Measurements from ENCODE around the gene RFLNA.

RFLNA gene

GRCh38 chr12:124267205-124267778 lies 27.6 kb upstream of the RFLNA start:
- H3K27ac ChIP-seq (ENCODE audit: low read depth, low read length) = no peak overlapping the region
- peaks cover 0 to 4% of the 10 kb centered on the region in 2 donors for H3K27me3 ChIP-seq (ENCODE audit: control insufficient read depth in 1 of 2, insufficient read depth in 2 of 2, low read length in 2 of 2)
- H3K36me3 ChIP-seq (ENCODE audit: insufficient read depth, low read length) = no peaks in the 10 kb centered on the region

DNA sequence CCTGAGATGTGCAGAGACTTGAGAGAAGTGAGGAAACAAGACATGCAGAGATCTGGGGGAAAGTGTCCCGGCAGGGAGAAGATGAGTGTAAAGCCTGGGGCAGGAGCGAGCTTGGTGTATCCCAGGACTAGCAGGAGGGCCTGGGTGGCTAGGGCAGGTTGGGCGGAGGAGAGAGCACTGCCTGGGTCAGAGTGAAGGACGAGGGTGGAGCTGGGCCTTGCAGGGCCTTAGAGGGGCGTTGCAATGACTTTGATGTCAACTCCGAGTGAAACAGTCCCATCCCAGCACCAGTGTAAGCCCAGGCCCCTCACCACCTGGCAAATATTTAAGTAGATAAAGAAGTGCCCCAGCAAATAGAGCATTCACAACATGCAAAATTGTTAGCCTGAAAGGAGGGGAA lies 24.2 kb upstream of the RFLNA start:
- H3K4me1 ChIP-seq (ENCODE audit: insufficient read depth, low read length) = no peaks in the 10 kb centered on the region
- H3K27me3 ChIP-seq (ENCODE audit: control insufficient read depth in 1 of 2, insufficient read depth in 2 of 2, low read length in 2 of 2) = no peaks in the 10 kb centered on the region
- H3K4me3 ChIP-seq (ENCODE audit: low read depth in 1 of 2, low read length in 2 of 2) = no peak overlapping the region
- no peak overlapping the region for H3K9ac ChIP-seq (ENCODE audit: low read length)
- H3K36me3 ChIP-seq (ENCODE audit: insufficient read depth, low read length) = no peaks in the 10 kb centered on the region
- no peaks in the 10 kb centered on the region for H3K9me3 ChIP-seq (ENCODE audit: low read length)
- no peak overlapping the region for H3K27ac ChIP-seq (ENCODE audit: low read depth, low read length)

More at GRCh38 chr12:124267205-124267778, 27.6 kb upstream of the RFLNA start:
- Histone ChIP-seq H3K9me3 (ENCODE audit: low read length) (no peaks in the 10 kb centered on the region), H3K4me3 (ENCODE audit: low read depth in 1 of 2, low read length in 2 of 2) (no peak overlapping the region), H3K4me1 (ENCODE audit: insufficient read depth, low read length) (no peaks in the 10 kb centered on the region), H3K9ac (ENCODE audit: low read length) (no peak overlapping the region)

- no peak overlapping the region for H3K9ac ChIP-seq (ENCODE audit: low read length)
- H3K4me1 ChIP-seq (ENCODE audit: insufficient read depth, low read length) = no peaks in the 10 kb centered on the region
- no peaks in the 10 kb centered on the region for H3K9me3 ChIP-seq (ENCODE audit: low read length)
- H3K27me3 ChIP-seq (ENCODE audit: control insufficient read depth in 1 of 2, insufficient read depth in 2 of 2, low read length in 2 of 2) = peaks cover 0 to 9% of the 10 kb centered on the region in 2 donors
- no peak overlapping the region for H3K27ac ChIP-seq (ENCODE audit: low read depth, low read length)
- H3K4me3 ChIP-seq (ENCODE audit: low read depth in 1 of 2, low read length in 2 of 2) = no peak overlapping the region
- no peaks in the 10 kb centered on the region for H3K36me3 ChIP-seq (ENCODE audit: insufficient read depth, low read length)
Observed at GRCh38 chr12:124273630-124274029, 21.3 kb upstream of the RFLNA start.

- Histone ChIP-seq H3K9me3 (ENCODE audit: low read length) (no peaks in the 10 kb centered on the region), H3K27me3 (ENCODE audit: control insufficient read depth in 1 of 2, insufficient read depth in 2 of 2, low read length in 2 of 2) (peaks cover 0 to 9% of the 10 kb centered on the region in 2 donors), H3K4me1 (ENCODE audit: insufficient read depth, low read length) (no peaks in the 10 kb centered on the region)
Observed at GRCh38 chr12:124276337-124276736, 18.6 kb upstream of the RFLNA start.

DNA sequence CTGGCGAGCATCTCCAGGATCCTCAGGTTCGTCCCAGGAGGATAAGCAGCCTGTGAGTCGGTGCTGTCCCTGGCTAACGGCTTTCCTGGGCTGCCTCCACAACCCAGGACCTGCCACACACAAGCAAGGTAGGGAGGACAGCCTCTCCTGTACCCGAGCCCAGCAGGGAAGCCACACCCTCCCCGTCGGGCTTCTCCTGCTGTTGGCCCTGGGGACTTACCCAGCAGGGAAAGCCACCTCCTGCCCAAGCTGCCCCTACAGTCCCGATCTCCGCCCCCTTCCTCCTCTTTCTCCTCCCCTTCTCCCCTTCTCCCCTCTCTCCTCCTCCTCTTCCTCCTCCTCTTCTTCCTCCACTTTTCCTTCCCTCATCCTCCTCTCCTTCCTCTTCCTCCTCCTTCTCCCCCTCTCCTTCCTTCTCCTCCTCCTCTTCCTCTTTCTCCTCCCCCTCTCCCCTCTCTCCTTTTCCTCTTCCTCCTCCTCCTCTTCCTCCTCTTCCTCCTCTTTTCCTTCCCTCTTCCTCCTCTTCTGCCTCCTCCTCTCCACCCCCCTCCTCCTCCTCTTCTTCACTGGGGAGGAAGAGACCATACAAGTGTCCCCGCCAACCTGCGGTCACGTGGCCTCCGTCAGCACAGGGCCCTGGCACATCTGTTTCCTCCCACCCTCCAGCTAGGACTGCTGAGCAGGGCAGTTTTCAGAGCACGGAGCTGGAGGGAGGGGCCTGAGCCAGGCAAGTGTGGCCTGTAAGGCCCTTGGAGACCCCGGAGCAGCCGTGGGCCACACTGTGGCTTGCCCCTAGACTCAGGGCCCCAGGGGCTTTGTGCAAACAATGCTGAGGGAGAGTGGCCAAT lies 17.3 kb upstream of the RFLNA start:
- no peak overlapping the region for H3K27ac ChIP-seq (ENCODE audit: low read depth, low read length)
- H3K36me3 ChIP-seq (ENCODE audit: insufficient read depth, low read length) = no peaks in the 10 kb centered on the region
- H3K27me3 ChIP-seq (ENCODE audit: control insufficient read depth in 1 of 2, insufficient read depth in 2 of 2, low read length in 2 of 2) = peaks cover 0 to 9% of the 10 kb centered on the region in 2 donors
- no peaks in the 10 kb centered on the region for H3K9me3 ChIP-seq (ENCODE audit: low read length)
- H3K4me1 ChIP-seq (ENCODE audit: insufficient read depth, low read length) = no peaks in the 10 kb centered on the region
- no peak overlapping the region for H3K9ac ChIP-seq (ENCODE audit: low read length)
- no peak overlapping the region for H3K4me3 ChIP-seq (ENCODE audit: low read depth in 1 of 2, low read length in 2 of 2)

More at GRCh38 chr12:124276337-124276736, 18.6 kb upstream of the RFLNA start:
- no peak overlapping the region for H3K9ac ChIP-seq (ENCODE audit: low read length)
- H3K27ac ChIP-seq (ENCODE audit: low read depth, low read length) = no peak overlapping the region
- no peaks in the 10 kb centered on the region for H3K36me3 ChIP-seq (ENCODE audit: insufficient read depth, low read length)
- no peak overlapping the region for H3K4me3 ChIP-seq (ENCODE audit: low read depth in 1 of 2, low read length in 2 of 2)

DNA sequence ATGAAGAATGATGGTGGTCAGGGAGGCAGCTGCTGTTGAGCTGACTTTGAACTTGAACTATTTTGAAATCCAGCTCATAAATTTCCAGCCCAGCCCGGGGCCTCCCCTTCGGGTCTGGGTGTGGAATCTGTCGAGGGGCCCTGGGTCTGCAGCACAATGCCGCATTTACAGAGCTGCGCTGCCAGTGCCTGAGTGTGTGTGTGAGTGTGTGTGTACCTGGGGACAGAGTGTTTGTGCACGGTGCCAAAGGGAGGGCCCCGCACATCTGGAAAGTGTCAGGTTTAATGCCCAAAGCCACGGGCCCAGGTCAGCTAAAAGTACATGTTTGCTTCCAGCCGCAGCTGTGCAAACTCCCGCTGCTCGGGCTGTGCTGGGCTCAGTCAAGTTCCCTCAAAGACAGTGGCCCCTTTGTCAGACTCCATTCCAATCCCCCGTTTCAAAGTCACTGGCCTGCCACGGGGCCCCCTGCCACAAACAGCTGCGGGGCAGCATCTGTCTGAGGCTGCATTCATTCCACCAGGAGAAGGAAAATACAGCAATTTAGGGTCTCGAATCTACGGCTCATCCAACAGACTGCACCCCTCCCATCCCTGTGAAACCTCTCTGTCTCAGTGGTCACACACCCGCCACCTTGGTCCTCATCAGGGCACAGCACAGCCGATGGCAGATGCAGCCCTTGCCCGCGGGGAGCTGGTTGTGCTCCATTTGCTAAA lies 16.3 kb upstream of the RFLNA start:
- Histone ChIP-seq H3K9me3 (ENCODE audit: low read length) (no peaks in the 10 kb centered on the region), H3K4me1 (ENCODE audit: insufficient read depth, low read length) (no peaks in the 10 kb centered on the region), H3K9ac (ENCODE audit: low read length) (no peak overlapping the region), H3K27ac (ENCODE audit: low read depth, low read length) (no peak overlapping the region), H3K27me3 (ENCODE audit: control insufficient read depth in 1 of 2, insufficient read depth in 2 of 2, low read length in 2 of 2) (peaks cover 0 to 9% of the 10 kb centered on the region in 2 donors), H3K4me3 (ENCODE audit: low read depth in 1 of 2, low read length in 2 of 2) (no peak overlapping the region), H3K36me3 (ENCODE audit: insufficient read depth, low read length) (no peaks in the 10 kb centered on the region)

- Histone ChIP-seq H3K4me1 (ENCODE audit: insufficient read depth, low read length) (no peaks in the 10 kb centered on the region), H3K9ac (ENCODE audit: low read length) (no peak overlapping the region), H3K36me3 (ENCODE audit: insufficient read depth, low read length) (no peaks in the 10 kb centered on the region), H3K4me3 (ENCODE audit: low read depth in 1 of 2, low read length in 2 of 2) (no peak overlapping the region), H3K27me3 (ENCODE audit: control insufficient read depth in 1 of 2, insufficient read depth in 2 of 2, low read length in 2 of 2) (peaks cover 0 to 9% of the 10 kb centered on the region in 2 donors), H3K27ac (ENCODE audit: low read depth, low read length) (no peak overlapping the region), H3K9me3 (ENCODE audit: low read length) (no peaks in the 10 kb centered on the region)
Observed at GRCh38 chr12:124279315-124279714, 15.6 kb upstream of the RFLNA start.

DNA sequence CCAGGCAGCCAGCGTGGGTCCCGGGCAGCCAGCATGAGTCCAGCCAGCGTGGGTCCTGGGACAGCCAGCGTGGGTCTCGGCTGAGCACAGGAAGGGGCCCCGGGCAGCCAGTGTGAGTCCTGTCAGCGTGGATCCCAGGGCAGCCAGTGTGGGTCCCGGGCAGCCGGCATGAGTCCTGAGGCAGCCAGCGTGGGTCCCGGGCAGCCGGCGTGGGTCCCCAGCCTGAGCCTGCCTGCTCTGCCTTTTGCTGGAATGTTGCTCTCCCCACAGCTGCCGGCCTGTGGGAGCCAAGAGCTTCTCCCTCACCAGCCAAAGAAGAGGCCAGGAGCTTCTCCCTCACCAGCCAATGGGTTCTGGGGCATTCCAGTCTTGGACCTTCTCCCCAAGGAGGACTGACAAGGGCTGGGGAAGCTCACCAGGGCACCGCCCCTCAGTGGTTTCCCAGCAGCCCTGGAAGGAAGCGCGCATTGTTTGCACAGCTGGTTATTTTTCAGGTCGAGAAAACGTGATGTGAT lies 15.0 kb upstream of the RFLNA start:
- Histone ChIP-seq H3K4me3 (ENCODE audit: low read depth in 1 of 2, low read length in 2 of 2) (no peak overlapping the region), H3K9ac (ENCODE audit: low read length) (no peak overlapping the region), H3K27me3 (ENCODE audit: control insufficient read depth in 1 of 2, insufficient read depth in 2 of 2, low read length in 2 of 2) (peaks cover 0 to 9% of the 10 kb centered on the region in 2 donors), H3K9me3 (ENCODE audit: low read length) (no peaks in the 10 kb centered on the region), H3K27ac (ENCODE audit: low read depth, low read length) (no peak overlapping the region), H3K4me1 (ENCODE audit: insufficient read depth, low read length) (no peaks in the 10 kb centered on the region), H3K36me3 (ENCODE audit: insufficient read depth, low read length) (no peaks in the 10 kb centered on the region)

GRCh38 chr12:124281309-124281708 lies 13.6 kb upstream of the RFLNA start:
- no peak overlapping the region for H3K27ac ChIP-seq (ENCODE audit: low read depth, low read length)

DNA sequence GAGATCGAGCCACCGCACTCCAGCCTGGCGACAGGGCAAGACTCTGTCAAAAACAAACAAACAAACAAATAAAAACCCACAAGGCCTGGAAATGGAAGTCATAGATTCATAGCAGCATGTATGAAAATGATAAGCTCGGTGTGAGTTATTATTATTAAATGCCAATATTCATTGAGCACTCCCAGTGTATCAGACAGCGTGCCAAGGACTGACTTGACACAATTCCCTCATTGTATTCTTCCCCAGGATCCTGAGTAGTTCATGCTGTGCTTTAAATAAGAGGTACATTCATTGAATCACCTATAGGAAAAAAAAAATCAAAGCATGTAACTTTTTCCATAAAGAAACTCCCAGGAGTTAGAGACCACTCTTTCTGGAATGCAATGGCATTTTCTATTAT lies 12.6 kb upstream of the RFLNA start:
- no peaks in the 10 kb centered on the region for H3K36me3 ChIP-seq (ENCODE audit: insufficient read depth, low read length)
- H3K4me3 ChIP-seq (ENCODE audit: low read depth in 1 of 2, low read length in 2 of 2) = no peak overlapping the region
- H3K27ac ChIP-seq (ENCODE audit: low read depth, low read length) = no peak overlapping the region
- peaks cover 0 to 6% of the 10 kb centered on the region in 2 donors for H3K27me3 ChIP-seq (ENCODE audit: control insufficient read depth in 1 of 2, insufficient read depth in 2 of 2, low read length in 2 of 2)
- no peaks in the 10 kb centered on the region for H3K4me1 ChIP-seq (ENCODE audit: insufficient read depth, low read length)
- H3K9me3 ChIP-seq (ENCODE audit: low read length) = no peaks in the 10 kb centered on the region
- no peak overlapping the region for H3K9ac ChIP-seq (ENCODE audit: low read length)

More at GRCh38 chr12:124281309-124281708, 13.6 kb upstream of the RFLNA start:
- H3K27me3 ChIP-seq (ENCODE audit: control insufficient read depth in 1 of 2, insufficient read depth in 2 of 2, low read length in 2 of 2) = peaks cover 0 to 9% of the 10 kb centered on the region in 2 donors
- H3K4me3 ChIP-seq (ENCODE audit: low read depth in 1 of 2, low read length in 2 of 2) = no peak overlapping the region
- H3K9ac ChIP-seq (ENCODE audit: low read length) = no peak overlapping the region
- H3K36me3 ChIP-seq (ENCODE audit: insufficient read depth, low read length) = no peaks in the 10 kb centered on the region
- no peaks in the 10 kb centered on the region for H3K4me1 ChIP-seq (ENCODE audit: insufficient read depth, low read length)
- no peaks in the 10 kb centered on the region for H3K9me3 ChIP-seq (ENCODE audit: low read length)

DNA sequence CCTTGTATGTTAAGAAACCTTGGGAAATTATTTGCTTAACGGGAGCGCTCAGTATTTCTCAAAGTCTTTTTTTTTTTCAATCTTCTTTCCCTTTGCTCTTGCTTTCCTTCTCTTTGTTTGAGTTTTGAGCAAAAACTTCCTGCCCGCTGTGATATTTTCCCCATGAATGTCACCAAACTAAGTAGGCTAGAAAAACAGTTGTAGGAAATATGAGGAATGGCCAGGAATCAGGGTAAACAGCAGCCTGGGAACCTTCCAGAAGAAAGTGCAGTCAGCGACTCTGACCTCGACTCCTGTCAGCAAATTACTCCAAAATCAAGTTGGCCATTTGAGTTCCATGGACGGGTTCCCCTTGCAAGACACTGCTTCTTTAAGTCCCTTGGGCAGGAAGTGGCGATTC lies 11.6 kb upstream of the RFLNA start:
- Histone ChIP-seq H3K4me3 (ENCODE audit: low read depth in 1 of 2, low read length in 2 of 2) (no peak overlapping the region), H3K27ac (ENCODE audit: low read depth, low read length) (no peak overlapping the region)

More for the DNA sequence above, 11.6 kb upstream of the RFLNA start:
- H3K9ac ChIP-seq (ENCODE audit: low read length) = no peak overlapping the region
- H3K9me3 ChIP-seq (ENCODE audit: low read length) = no peaks in the 10 kb centered on the region
- H3K27me3 ChIP-seq (ENCODE audit: control insufficient read depth in 1 of 2, insufficient read depth in 2 of 2, low read length in 2 of 2) = no peaks in the 10 kb centered on the region
- H3K4me1 ChIP-seq (ENCODE audit: insufficient read depth, low read length) = no peaks in the 10 kb centered on the region
- H3K36me3 ChIP-seq (ENCODE audit: insufficient read depth, low read length) = no peaks in the 10 kb centered on the region
